PC-9 (cell line): ENCODE results near the gene CDC42EP3. TPM values are rescaled to one million over a fixed set of nuclear protein-coding genes. Genes with fewer than 3 reads are reported as not detected.

ENCODE experiments used
- BruUV-seq: library from RNA; stranded (reverse); fragments of 400-500 nt; replicated peaks from 2 replicates; lab custom pipeline; 2021; lab: Mats Ljungman, UMichigan
- CTCF ChIA-PET: fragments of 300-600 bp; sonication (Branson Sonifier 250); formaldehyde crosslinking; loops from one replicate; lab custom pipeline; 2022; ENCODE audit warnings: antibody characterized with exemption; lab: Charles Lee
- POLR2A ChIA-PET: fragments of 300-600 bp; sonication (Branson Sonifier 250); formaldehyde crosslinking; loops from one replicate; lab custom pipeline; 2022; ENCODE audit warnings: antibody characterized with exemption; ENCODE audit not compliant: unreplicated experiment; lab: Charles Lee
- DNase-seq, 2 experiments: peaks; one replicate each; pipeline versions ENCODE4 v3.0.0 to v3.0.0-alpha.2; 2015 to 2022; ENCODE audit warnings: mixed read lengths in 1 of 2
- H2AFZ ChIP-seq: fragments of 200-600 bp; sonication (generic); 2 replicates; pipeline ENCODE4 v1.8.1; 2017; ENCODE audit warnings: antibody characterized with exemption
- H3F3A ChIP-seq: fragments of 200-600 bp; sonication (generic); 2 replicates; pipeline ENCODE4 v1.8.1; 2017; ENCODE audit warnings: antibody characterized with exemption, mild to moderate bottlenecking, low read depth; ENCODE audit not compliant: insufficient read depth
- H3K27ac ChIP-seq: fragments of 200-600 bp; sonication (generic); 2 replicates; pipeline ENCODE4 v1.6.1; 2016; ENCODE audit warnings: mixed run types
- H3K27me3 ChIP-seq: fragments of 200-600 bp; sonication (generic); 2 replicates; pipeline ENCODE4 v1.6.1; 2016; ENCODE audit warnings: low read depth, mixed run types; ENCODE audit not compliant: insufficient read depth
- H3K36me3 ChIP-seq: fragments of 200-600 bp; sonication (generic); 2 replicates; pipeline ENCODE4 v1.6.1; 2016; ENCODE audit warnings: low read depth, mixed run types
- H3K4me1 ChIP-seq: fragments of 200-600 bp; sonication (generic); replicated peaks from 2 replicates; pipeline ENCODE4 v1.6.1; 2016; ENCODE audit warnings: mixed run types; ENCODE audit not compliant: insufficient read depth
- H3K4me2 ChIP-seq: fragments of 200-600 bp; sonication (generic); 2 replicates; pipeline ENCODE4 v1.6.1; 2017; ENCODE audit warnings: mixed run types
- H3K4me3 ChIP-seq: fragments of 200-600 bp; sonication (generic); 2 replicates; pipeline ENCODE4 v1.6.1; 2016; ENCODE audit warnings: mixed run types
- H3K79me2 ChIP-seq: fragments of 200-600 bp; sonication (generic); 2 replicates; pipeline ENCODE4 v1.6.1; 2017; ENCODE audit warnings: low read depth, mixed run types
- H3K9me2 ChIP-seq: fragments of 200-600 bp; sonication (generic); 2 replicates; pipeline ENCODE4 v1.8.1; 2017; ENCODE audit warnings: mild to moderate bottlenecking; ENCODE audit not compliant: insufficient read depth
- H3K9me3 ChIP-seq: fragments of 200-600 bp; sonication (generic); 2 replicates; pipeline ENCODE4 v1.8.1; 2016; ENCODE audit warnings: low read depth; ENCODE audit not compliant: insufficient read depth
- H4K20me1 ChIP-seq: fragments of 200-600 bp; sonication (generic); 2 replicates; pipeline ENCODE4 v1.8.1; 2017; ENCODE audit not compliant: insufficient read depth
- CTCF ChIP-seq: fragments of 200-600 bp; sonication (generic); conservative IDR thresholded peaks from 2 replicates; pipeline ENCODE4 v1.6.1; 2017; ENCODE audit warnings: mixed run types, antibody characterized with exemption, mild to moderate bottlenecking, moderate library complexity
- EZH2 ChIP-seq: fragments of 200-600 bp; sonication (generic); IDR thresholded peaks from 2 replicates; pipeline ENCODE4 v1.8.0; 2017; ENCODE audit warnings: antibody characterized with exemption, low read depth
- intact Hi-C: fragments of 100-400 bp; cut with micrococcal nuclease; formaldehyde crosslinking; loops from one replicate; pipeline ENCODE4 v1.10.0; 2022; ENCODE audit not compliant: unreplicated experiment
- total RNA-seq: library from RNA; stranded (reverse); gene quantifications from 2 replicates; pipeline ENCODE4 v1.2.3, GENCODE V29; 2021

CDC42EP3 gene
- total RNA-seq, 1 experiment from 2014 or later, result 54.1 TPM

GRCh38 chr2:37718515-37719161 lies 47.2 kb upstream of the CDC42EP3 start:
- no peaks in the 10 kb centered on the region for H3K9me2 ChIP-seq
- H2AFZ ChIP-seq, result no peak overlapping the region
- no peak overlapping the region for H3K27ac ChIP-seq
- H3K27me3 ChIP-seq, result no peaks in the 10 kb centered on the region
- H4K20me1 ChIP-seq, result no peaks in the 10 kb centered on the region
- H3K4me2 ChIP-seq, result no peak overlapping the region
- no TSS peak for BruUV-seq
- no peak overlapping the region for H3K4me3 ChIP-seq
- peaks cover 3% of the 10 kb centered on the region; the same call in 1 of the 2 replicates for H3K4me1 ChIP-seq
- intact Hi-C loops, result no loop called here
- ChIA-PET CTCF (no interaction called here), POLR2A (interaction anchor here (0.6 kb wide), 1 partner anchor 119 kb away, joined by 4 read pairs; no protein-coding TSS in a partner anchor)
- H3K36me3 ChIP-seq, result no peaks in the 10 kb centered on the region
- DNase-seq, result no peak
- no peaks in the 10 kb centered on the region for H3K79me2 ChIP-seq
- TF ChIP-seq EZH2 (no peak), CTCF (no peak)
- H3F3A ChIP-seq, result no peaks in the 10 kb centered on the region
- peaks cover 14% of the 10 kb centered on the region; the same call in 1 of the 2 replicates for H3K9me3 ChIP-seq

GRCh38 chr2:37713258-37713700 lies 41.8 kb upstream of the CDC42EP3 start:
- Histone ChIP-seq H2AFZ (no peak overlapping the region), H3K4me2 (no peak overlapping the region), H3F3A (peaks cover 9% of the 10 kb centered on the region; the same call in 1 of the 2 replicates), H3K9me2 (no peaks in the 10 kb centered on the region), H4K20me1 (no peaks in the 10 kb centered on the region), H3K27me3 (no peaks in the 10 kb centered on the region), H3K79me2 (no peaks in the 10 kb centered on the region), H3K9me3 (peaks cover 17% of the 10 kb centered on the region; the same call in 1 of the 2 replicates), H3K4me3 (no peak overlapping the region), H3K27ac (peak overlapping the region; percentile 54), H3K4me1 (peaks cover 37% of the 10 kb centered on the region), H3K36me3 (no peaks in the 10 kb centered on the region)
- TF ChIP-seq EZH2 (no peak), CTCF (no peak)
- ChIA-PET CTCF (interaction anchor here (0.9 kb wide), 1 partner anchor 164 kb away, joined by 3 read pairs; no protein-coding TSS in a partner anchor), POLR2A (interaction anchor here (0.7 kb wide), 1 partner anchor 46 kb away, joined by 5 read pairs; no protein-coding TSS in a partner anchor)
- intact Hi-C loops, result loop anchor here (5.0 kb wide), 1 partner anchor 89 kb away; no protein-coding TSS in a partner anchor
- no TSS peak for BruUV-seq
- DNase-seq, result no peak

GRCh38 chr2:37711831-37712230 lies 40.4 kb upstream of the CDC42EP3 start:
- peaks cover 17% of the 10 kb centered on the region; the same call in 1 of the 2 replicates for H3K9me3 ChIP-seq
- H3K4me3 ChIP-seq, result no peak overlapping the region
- peak overlapping the region; percentile 66 for H3K27ac ChIP-seq
- H3K4me1 ChIP-seq, result peaks cover 42% of the 10 kb centered on the region
- ChIA-PET POLR2A (interaction anchor here (0.5 to 0.6 kb wide), 3 partner anchors 57 to 1036 kb away, joined by 3 to 4 read pairs (median 3); no protein-coding TSS in a partner anchor), CTCF (no interaction called here)
- no peaks in the 10 kb centered on the region for H3K36me3 ChIP-seq
- no peaks in the 10 kb centered on the region for H3K79me2 ChIP-seq
- peak overlapping the region; percentile 48 for H3K4me2 ChIP-seq
- H4K20me1 ChIP-seq, result no peaks in the 10 kb centered on the region
- no peak overlapping the region for H2AFZ ChIP-seq
- peaks cover 9% of the 10 kb centered on the region; the same call in 1 of the 2 replicates for H3F3A ChIP-seq
- no peaks in the 10 kb centered on the region for H3K27me3 ChIP-seq
- intact Hi-C loops, result loop anchor here (1.0 to 5.0 kb wide), 5 partner anchors 39 to 121 kb away; no protein-coding TSS in a partner anchor
- TF ChIP-seq EZH2 (no peak), CTCF (no peak)
- BruUV-seq, result no TSS peak
- no peaks in the 10 kb centered on the region for H3K9me2 ChIP-seq
- DNase-seq, result peak in 1 of 2 experiments; percentile 72
